ENCODE data around the gene SPRY1.

- TF ChIP-seq CTCF (IDR thresholded peaks at IDR 0.05) = no peak
- TF ChIP-seq POLR2A (IDR thresholded peaks at IDR 0.05) = no peak
Measured at GRCh38 chr4:123352966-123353365, 43.6 kb upstream of the SPRY1 start.

All from uterus (tissue), 2 donors.